ENCODE data around the gene CAMTA1.
A peak's percentile ranks its signal among the peaks of the same experiment; 100 is the strongest.
"Not testable (repeated sequence)": the region's sequence is repeated elsewhere in the genome, so short reads cannot be mapped to it uniquely, and the experiment has no call there.

The CAMTA1 gene

GRCh38 chr1:7677815-7678214 lies 892.6 kb downstream of the CAMTA1 start:
- no peak for DNase-seq (ENCODE audit: low spot score)

- DNase-seq (ENCODE audit: low spot score) = no peak
These were observed 893.4 kb downstream of the CAMTA1 start for GRCh38 chr1:7678491-7679158.

GRCh38 chr1:7679159-7679872 lies 894.1 kb downstream of the CAMTA1 start:
- DNase-seq (ENCODE audit: low spot score) = no peak

- DNase-seq (ENCODE audit: low spot score) = no peak
These were observed 894.6 kb downstream of the CAMTA1 start for GRCh38 chr1:7679873-7680206.

GRCh38 chr1:7680207-7680954 lies 895.1 kb downstream of the CAMTA1 start:
- DNase-seq (ENCODE audit: low spot score) = peak; percentile 92

- DNase-seq (ENCODE audit: low spot score) = peak; percentile 79
These were observed 895.7 kb downstream of the CAMTA1 start for GRCh38 chr1:7680955-7681268.

- DNase-seq (ENCODE audit: low spot score) = no peak
These were observed 896.1 kb downstream of the CAMTA1 start for GRCh38 chr1:7681401-7681800.

GRCh38 chr1:7683521-7683920 lies 898.3 kb downstream of the CAMTA1 start:
- DNase-seq (ENCODE audit: low spot score) = no peak

GRCh38 chr1:7684132-7684531 lies 898.9 kb downstream of the CAMTA1 start:
- DNase-seq (ENCODE audit: low spot score) = no peak

GRCh38 chr1:7684861-7685635 lies 899.8 kb downstream of the CAMTA1 start:
- no peak for DNase-seq (ENCODE audit: low spot score)

- DNase-seq (ENCODE audit: low spot score) = no peak
These were observed 901.1 kb downstream of the CAMTA1 start for GRCh38 chr1:7686301-7686850.

GRCh38 chr1:7687411-7687810 lies 902.2 kb downstream of the CAMTA1 start:
- DNase-seq (ENCODE audit: low spot score) = no peak

GRCh38 chr1:7688659-7689058 lies 903.4 kb downstream of the CAMTA1 start:
- DNase-seq (ENCODE audit: low spot score) = no peak

GRCh38 chr1:7689307-7689706 lies 904.1 kb downstream of the CAMTA1 start:
- DNase-seq (ENCODE audit: low spot score) = not testable (repeated sequence)

- no peak for DNase-seq (ENCODE audit: low spot score)
These were observed 904.8 kb downstream of the CAMTA1 start for GRCh38 chr1:7690076-7690475.

- DNase-seq (ENCODE audit: low spot score) = no peak
These were observed 905.4 kb downstream of the CAMTA1 start for GRCh38 chr1:7690496-7691182.

GRCh38 chr1:7691576-7691975 lies 906.3 kb downstream of the CAMTA1 start:
- DNase-seq (ENCODE audit: low spot score) = no peak

- no peak for DNase-seq (ENCODE audit: low spot score)
These were observed 906.8 kb downstream of the CAMTA1 start for GRCh38 chr1:7692005-7692404.

- not testable (repeated sequence) for DNase-seq (ENCODE audit: low spot score)
These were observed 907.8 kb downstream of the CAMTA1 start for GRCh38 chr1:7693037-7693436.

- no peak for DNase-seq (ENCODE audit: low spot score)
These were observed 908.4 kb downstream of the CAMTA1 start for GRCh38 chr1:7693662-7694061.

- no peak for DNase-seq (ENCODE audit: low spot score)
These were observed 909.6 kb downstream of the CAMTA1 start for GRCh38 chr1:7694600-7695496.
